IMR-90 (cell line): Measurements from ENCODE around the gene ZBTB47. TPM values are rescaled to one million over a fixed set of nuclear protein-coding genes. Genes with fewer than 3 reads are reported as not detected.

ENCODE experiments used
- ATAC-seq: fragments of 200-7000 bp; cut with Tn5 transposase; 2 replicates; pipeline ENCODE4 v1.9.1; 2020; ENCODE audit warnings: low read depth, mild to moderate bottlenecking, moderate library complexity
- BruUV-seq: library from RNA; stranded (reverse); fragments of 400-500 nt; replicated peaks from 2 replicates; lab custom pipeline; 2021; lab: Mats Ljungman, UMichigan
- CTCF ChIA-PET: fragments of 300-600 bp; formaldehyde crosslinking; extraction: SDS; loops from one replicate; lab custom pipeline; 2021; ENCODE audit warnings: antibody characterized with exemption; lab: Yijun Ruan, JAX
- POLR2A ChIA-PET: fragments of 300-600 bp; sonication (Branson Sonifier 250); formaldehyde crosslinking; loops from one replicate; lab custom pipeline; 2022; ENCODE audit warnings: antibody characterized with exemption; ENCODE audit not compliant: unreplicated experiment; lab: Charles Lee
- DNase-seq: peaks from one replicate; pipeline ENCODE4 v3.0.0; 2013
- H2AFZ ChIP-seq: replicated peaks from 2 replicates; pipeline ENCODE3; 2013; ENCODE audit warnings: low read length, mild to moderate bottlenecking; ENCODE audit not compliant: poor library complexity
- H2AK5ac ChIP-seq: 2 replicates; pipeline ENCODE4 v1.6.1; 2013; ENCODE audit warnings: low read depth, low read length, inconsistent platforms
- H2AK9ac ChIP-seq: replicated peaks from 2 replicates; pipeline ENCODE3; 2013; ENCODE audit warnings: mild to moderate bottlenecking, low read depth, low read length, moderate library complexity; ENCODE audit not compliant: poor library complexity
- H2BK120ac ChIP-seq: 2 replicates; pipeline ENCODE4 v1.6.1; 2013; ENCODE audit warnings: low read depth, low read length, inconsistent platforms
- H2BK15ac ChIP-seq: 3 replicates; pipeline ENCODE4 v1.6.1; 2013; ENCODE audit warnings: low read depth, low read length, inconsistent platforms
- H2BK20ac ChIP-seq: 2 replicates; pipeline ENCODE4 v1.6.1; 2013; ENCODE audit warnings: low read depth, mild to moderate bottlenecking, inconsistent platforms, low read length, moderate library complexity
- H2BK5ac ChIP-seq: 2 replicates; pipeline ENCODE4 v1.6.1; 2013; ENCODE audit warnings: mild to moderate bottlenecking, low read depth, low read length, inconsistent platforms; ENCODE audit not compliant: poor library complexity, severe bottlenecking
- H3K14ac ChIP-seq: replicated peaks from 2 replicates; pipeline ENCODE4 v1.6.1; 2013; ENCODE audit warnings: low read depth, low read length, inconsistent platforms
- H3K18ac ChIP-seq: 2 replicates; pipeline ENCODE4 v1.6.1; 2013; ENCODE audit warnings: low read depth, low read length, control low read depth
- H3K23ac ChIP-seq: 2 replicates; pipeline ENCODE4 v1.6.1; 2013; ENCODE audit warnings: low read depth, low read length, inconsistent platforms
- H3K27ac ChIP-seq: 2 replicates; pipeline ENCODE4 v1.5.1; 2013; ENCODE audit warnings: mild to moderate bottlenecking, control low read depth, low read length; ENCODE audit not compliant: insufficient read depth
- H3K27me3 ChIP-seq: 2 replicates; pipeline ENCODE4 v1.6.1; 2013; ENCODE audit warnings: low read length; ENCODE audit not compliant: control insufficient read depth, insufficient read depth
- H3K36me3 ChIP-seq: 2 replicates; pipeline ENCODE4 v1.6.1; 2013; ENCODE audit warnings: low read length, mixed read lengths; ENCODE audit not compliant: control insufficient read depth, insufficient read depth
- H3K4ac ChIP-seq: 2 replicates; pipeline ENCODE4 v1.6.1; 2013; ENCODE audit warnings: low read depth, low read length, inconsistent platforms
- H3K4me1 ChIP-seq: 2 replicates; pipeline ENCODE4 v1.6.1; 2013; ENCODE audit warnings: low read length, mixed read lengths; ENCODE audit not compliant: control insufficient read depth, insufficient read depth
- H3K4me2 ChIP-seq: 2 replicates; pipeline ENCODE4 v1.6.1; 2013; ENCODE audit warnings: low read depth, mild to moderate bottlenecking, control low read depth, low read length, moderate library complexity
- H3K4me3 ChIP-seq: 2 replicates; pipeline ENCODE4 v1.5.1; 2013; ENCODE audit warnings: low read depth, mild to moderate bottlenecking, control low read depth, low read length, moderate library complexity; ENCODE audit not compliant: insufficient read depth
- H3K56ac ChIP-seq: 2 replicates; pipeline ENCODE4 v1.6.1; 2013; ENCODE audit warnings: low read length, inconsistent platforms; ENCODE audit not compliant: insufficient read depth; ENCODE audit errors: extremely low read depth
- H3K79me1 ChIP-seq, 2 experiments: 2 replicates each; pipeline ENCODE4 v1.6.1; 2013; ENCODE audit warnings: low read length in 2 of 2, inconsistent platforms in 1 of 2, low read depth in 1 of 2
- H3K9ac ChIP-seq: 2 replicates; pipeline ENCODE4 v1.6.1; 2013; ENCODE audit warnings: low read depth, low read length, control low read depth
- H3K9me1 ChIP-seq: 2 replicates; pipeline ENCODE4 v1.6.1; 2013; ENCODE audit warnings: low read length, inconsistent platforms; ENCODE audit not compliant: insufficient read depth
- H3K9me3 ChIP-seq: 2 replicates; pipeline ENCODE4 v1.6.1; 2013; ENCODE audit warnings: low read length; ENCODE audit not compliant: control insufficient read depth, insufficient read depth
- H4K20me1 ChIP-seq: 2 replicates; pipeline ENCODE4 v1.6.1; 2013; ENCODE audit warnings: low read length, inconsistent platforms; ENCODE audit not compliant: insufficient read depth
- H4K5ac ChIP-seq: 2 replicates; pipeline ENCODE4 v1.6.1; 2013; ENCODE audit warnings: mild to moderate bottlenecking, low read depth, low read length, control low read depth
- H4K8ac ChIP-seq, 2 experiments: 2 replicates each; pipeline ENCODE4 v1.6.1; 2013; ENCODE audit warnings: low read depth in 2 of 2, low read length in 2 of 2, control low read depth in 1 of 2, inconsistent platforms in 1 of 2
- H4K91ac ChIP-seq: 2 replicates; pipeline ENCODE4 v1.6.1; 2013; ENCODE audit warnings: low read depth, low read length, inconsistent platforms; ENCODE audit not compliant: insufficient read depth
- BHLHE40 ChIP-seq: fragments of 150-350 bp; IDR thresholded peaks from 2 replicates; pipeline ENCODE4 v1.6.1; 2016; ENCODE audit warnings: mild to moderate bottlenecking, low read depth, low read length
- CEBPB ChIP-seq: IDR thresholded peaks from 2 replicates; pipeline ENCODE4 v1.6.1; 2012; ENCODE audit warnings: low read depth, low read length, improper control_type of control experiment
- CHD1 ChIP-seq: IDR thresholded peaks from 2 replicates; pipeline ENCODE4 v1.6.1; 2012; ENCODE audit warnings: low read depth, low read length, improper control_type of control experiment
- CTCF ChIP-seq: conservative IDR thresholded peaks from 2 replicates; pipeline ENCODE4 v1.5.1; 2012; ENCODE audit warnings: mild to moderate bottlenecking, low read depth, low read length, improper control_type of control experiment
- ELK1 ChIP-seq: fragments of 150-350 bp; IDR thresholded peaks from 2 replicates; pipeline ENCODE4 v1.6.1; 2016; ENCODE audit warnings: low read depth, mild to moderate bottlenecking, low read length, moderate library complexity, borderline replicate concordance
- FOS ChIP-seq: fragments of 150-350 bp; IDR thresholded peaks from 2 replicates; pipeline ENCODE4 v1.6.1; 2016; ENCODE audit warnings: low read depth, low read length
- MAZ ChIP-seq: IDR thresholded peaks from 2 replicates; pipeline ENCODE4 v1.6.1; 2012; ENCODE audit warnings: low read depth, mild to moderate bottlenecking, low read length, improper control_type of control experiment, moderate library complexity, borderline replicate concordance
- MXI1 ChIP-seq: IDR thresholded peaks from 2 replicates; pipeline ENCODE4 v1.6.1; 2012; ENCODE audit warnings: low read depth, mild to moderate bottlenecking, low read length, moderate library complexity, borderline replicate concordance
- RCOR1 ChIP-seq: IDR thresholded peaks from 2 replicates; pipeline ENCODE4 v1.6.1; 2012; ENCODE audit warnings: mild to moderate bottlenecking, low read length, improper control_type of control experiment; ENCODE audit not compliant: insufficient replicate concordance
- RFX5 ChIP-seq: IDR thresholded peaks from 2 replicates; pipeline ENCODE4 v1.8.0; 2012; ENCODE audit warnings: low read depth, mild to moderate bottlenecking, low read length, moderate library complexity
- SMC3 ChIP-seq: fragments of 150-350 bp; IDR thresholded peaks from 2 replicates; pipeline ENCODE4 v1.6.1; 2016; ENCODE audit warnings: low read depth, mild to moderate bottlenecking, antibody characterized with exemption, low read length, moderate library complexity
- USF2 ChIP-seq: fragments of 150-350 bp; IDR thresholded peaks from 2 replicates; pipeline ENCODE4 v1.6.1; 2017; ENCODE audit warnings: mild to moderate bottlenecking, antibody characterized with exemption, low read length, low read depth
- WGBS, 2 experiments: methylation state at CpG; one replicate each; pipeline versions ENCODE4 v1.1.5 to v1.1.7; 2013; ENCODE audit warnings: missing lambda C conversion rate in 2 of 2; ENCODE audit not compliant: insufficient read length in 1 of 2; ENCODE audit errors: extremely low coverage in 2 of 2; 5-methylcytosine and 5-hydroxymethylcytosine counted together
- dilution Hi-C: fragments of 300-500 bp; cut with HindIII; formaldehyde crosslinking; loops from one replicate; pipeline ENCODE4 v1.14.3; 2018; ENCODE audit warnings: low sequenced_read_pairs; ENCODE audit not compliant: unreplicated experiment
- in situ Hi-C: fragments of 300-500 bp; cut with MboI; formaldehyde crosslinking; loops from 3 replicates; pipeline ENCODE4 v1.14.3; 2019; ENCODE audit warnings: low sequenced_read_pairs, inconsistent platforms, mixed read lengths
- intact Hi-C: fragments of 100-400 bp; cut with micrococcal nuclease; formaldehyde crosslinking; loops from 2 replicates; pipeline ENCODE4 v1.10.0; 2022
- polyA plus RNA-seq, 3 experiments: library from polyadenylated mRNA; depleted of rRNA; stranded (reverse); fragments of >200 nt; gene quantifications; 2 replicates each; pipeline ENCODE4 v1.2.3, GENCODE V29; 2012; ENCODE audit warnings: low replicate concordance in 1 of 3
- total RNA-seq: library from RNA; depleted of rRNA; stranded (reverse); fragments of >200 nt; gene quantifications from 2 replicates; pipeline ENCODE4 v1.2.3, GENCODE V29; 2012

ZBTB47 gene
- total and polyA plus RNA-seq, 2 of the 4 experiments (the other 2 are of a cell fraction), result 10.9 to 16.8 TPM

GRCh38 chr3:42704136-42704841 is 50.8 kb downstream of the ZBTB47 start:
- no peak for DNase-seq
- BruUV-seq, result no TSS peak
- Histone ChIP-seq H3K36me3 (no peaks in the 10 kb centered on the region), H2BK20ac (no peak overlapping the region), H4K8ac (no peak overlapping the region), H3K27me3 (peaks cover 47% of the 10 kb centered on the region), H2AK5ac (no peak overlapping the region), H3K4me3 (no peak overlapping the region), H2BK120ac (no peak overlapping the region), H3K79me1 (no peaks in the 10 kb centered on the region), H3K9me3 (no peaks in the 10 kb centered on the region), H3K4ac (no peak overlapping the region), H3K14ac (no peak overlapping the region), H4K5ac (no peak overlapping the region), H3K56ac (no peak overlapping the region), H3K4me2 (no peak overlapping the region), H3K9ac (no peak overlapping the region), H3K18ac (no peak overlapping the region), H4K91ac (no peak overlapping the region), H3K23ac (no peak overlapping the region), H3K4me1 (no peaks in the 10 kb centered on the region), H3K27ac (no peak overlapping the region), H2AK9ac (no peak overlapping the region), H2AFZ (peak overlapping the region; percentile 29), H2BK15ac (no peak overlapping the region), H4K20me1 (no peaks in the 10 kb centered on the region; the same call in 1 of the 2 replicates), H3K9me1 (no peaks in the 10 kb centered on the region; the same call in 1 of the 2 replicates), H2BK5ac (no peak overlapping the region)
- dilution Hi-C loops, result no loop called here
- intact Hi-C loops, result no loop called here
- whole genome bisulfite sequencing, 2 experiments, result 61% methylated on average over 2 of the region's 8 CpGs; no CpG with 5 or more reads in 1 of the 2 experiments
- ChIA-PET POLR2A (no interaction called here), CTCF (no interaction called here)
- in situ Hi-C loops, result no loop called here
- no peak for ATAC-seq
- TF ChIP-seq MXI1 (no peak), CTCF (no peak), USF2 (no peak), RFX5 (no peak), BHLHE40 (no peak), ELK1 (no peak), MAZ (no peak), SMC3 (no peak), CEBPB (no peak), CHD1 (no peak), RCOR1 (no peak), FOS (no peak)
